ENCODE measurements around the gene EIF4A3.

Gene EIF4A3

DNA sequence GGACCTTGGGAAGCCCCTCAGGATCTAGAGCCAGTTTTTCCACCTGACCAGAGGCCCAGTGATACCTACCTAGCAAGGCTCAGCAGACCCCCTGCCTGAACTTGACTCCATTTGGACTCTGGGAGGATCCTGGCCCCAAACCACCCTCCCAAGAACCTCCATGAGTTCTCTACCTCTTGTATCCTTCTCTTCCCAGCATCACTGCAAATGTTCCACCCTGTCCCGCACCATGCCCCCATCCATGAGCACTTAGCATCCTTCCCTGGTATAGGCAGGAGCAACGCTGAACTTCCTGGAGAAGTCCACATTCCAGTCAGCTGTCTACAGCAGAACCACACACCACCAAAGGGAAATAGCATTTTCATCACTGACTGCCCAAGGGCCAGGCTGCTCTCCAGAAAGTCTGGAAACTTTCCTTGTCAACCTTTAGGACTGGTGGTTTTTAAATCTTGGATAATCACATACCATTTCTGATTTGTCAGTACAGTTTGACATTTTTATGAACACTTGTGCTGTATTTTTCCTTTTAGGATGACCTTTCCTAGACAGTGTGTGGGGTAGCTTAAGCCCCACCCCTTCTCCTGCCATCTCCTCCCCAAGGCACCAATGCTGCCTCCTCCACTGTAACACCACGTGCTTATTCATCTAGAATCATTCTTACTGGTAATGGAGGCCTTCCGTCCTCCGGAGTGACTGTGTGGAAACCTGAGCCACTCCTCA is 13.9 kb downstream of the EIF4A3 start:
- DNase-seq (ENCODE audit: low spot score): no peak

DNA sequence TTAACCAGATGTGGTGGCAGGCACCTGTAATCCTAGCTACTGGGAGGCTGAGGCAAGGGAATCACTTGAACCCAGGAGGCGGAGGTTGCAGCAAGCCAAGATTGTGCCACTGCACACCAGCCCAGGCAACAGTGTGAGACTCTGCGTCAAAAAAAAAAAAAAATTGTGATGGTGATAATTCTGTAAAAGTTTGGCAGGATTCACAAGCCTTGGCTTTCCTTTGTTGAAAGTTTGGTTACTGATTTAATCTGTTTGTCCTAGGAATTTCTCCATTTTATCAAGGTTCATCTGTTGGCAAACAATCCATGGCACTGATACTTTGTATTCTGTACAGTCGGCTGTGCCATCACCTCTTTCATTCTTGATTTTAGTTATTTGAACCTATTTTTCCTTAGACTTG is 15.9 kb downstream of the EIF4A3 start:
- no peak for DNase-seq (ENCODE audit: low spot score)

DNA sequence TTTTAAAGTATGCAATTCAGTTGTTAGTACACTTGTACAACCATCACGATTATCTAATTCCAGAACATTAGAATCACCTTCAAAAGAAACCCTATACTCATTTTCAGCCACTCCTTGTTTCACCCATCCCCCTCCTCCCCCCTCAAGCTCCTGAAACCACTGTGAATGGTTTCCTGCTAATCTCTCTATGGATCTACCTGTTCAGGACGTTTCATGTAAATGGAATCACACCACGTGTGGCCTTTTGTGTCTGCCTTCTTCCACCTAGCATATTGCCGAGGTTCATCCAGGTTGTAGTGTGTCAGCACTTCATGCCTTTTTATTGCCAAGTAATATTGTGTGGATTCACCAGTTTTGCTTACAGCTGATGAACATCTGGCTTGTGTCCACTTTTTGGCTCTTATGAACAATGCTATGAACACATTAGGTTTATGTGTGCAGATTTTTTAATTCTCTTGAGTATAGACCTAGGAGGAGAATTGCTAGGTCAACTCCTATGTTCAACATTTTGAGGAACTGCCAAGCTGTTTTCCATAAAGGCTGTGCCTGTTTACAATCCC is 17.8 kb downstream of the EIF4A3 start:
- no peak for DNase-seq (ENCODE audit: low spot score)

DNA sequence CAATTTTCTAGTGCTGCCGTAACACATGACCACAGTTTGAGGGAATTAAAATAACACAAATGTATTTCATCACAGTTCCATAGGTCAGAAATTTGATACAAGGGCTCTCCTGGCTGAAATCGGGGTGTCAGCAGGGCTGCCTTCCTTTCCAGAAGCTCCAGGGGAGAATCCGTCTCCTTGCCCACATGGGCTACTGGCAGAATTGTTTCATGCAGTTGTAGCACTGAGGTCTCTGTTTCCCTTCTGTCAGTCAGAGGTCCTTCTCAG is 20.5 kb downstream of the EIF4A3 start:
- DNase-seq (ENCODE audit: low spot score): no peak

DNA sequence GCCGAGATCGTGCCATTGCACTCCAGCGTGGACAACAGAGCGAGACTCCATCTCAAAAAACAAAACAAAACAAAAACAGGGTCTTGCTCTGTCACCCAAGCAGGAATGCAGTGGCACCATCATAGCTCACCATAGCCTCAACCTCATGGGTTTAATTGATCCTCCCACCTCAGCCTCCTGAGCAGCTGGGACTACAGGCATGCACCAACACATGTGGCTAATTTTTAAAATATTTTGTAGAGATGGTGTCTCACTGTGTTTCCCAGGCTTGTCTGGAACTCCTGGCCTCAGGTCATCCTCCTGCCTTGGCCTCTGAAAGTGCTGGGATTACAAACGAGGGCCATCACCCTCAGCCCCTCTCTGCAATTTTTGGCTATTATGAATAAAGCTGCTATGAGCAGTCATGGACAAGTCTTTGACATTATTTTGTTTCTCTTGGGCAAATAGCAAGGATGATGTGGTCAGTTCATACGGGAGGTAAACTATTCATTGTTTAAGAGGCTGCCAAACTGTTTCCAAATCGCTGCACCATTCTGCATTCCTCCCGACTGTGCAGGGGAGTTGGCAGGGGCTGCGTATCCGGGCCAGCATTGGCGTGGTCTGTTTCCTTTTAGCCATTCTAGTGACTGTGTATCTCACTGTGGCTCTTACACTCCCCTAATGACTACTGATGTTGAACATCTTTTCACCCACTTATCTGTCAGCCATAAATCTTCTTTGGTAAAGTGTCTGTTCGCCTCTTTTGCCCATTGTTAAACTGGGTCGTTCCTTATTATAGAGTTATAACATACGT is 21.1 kb downstream of the EIF4A3 start:
- DNase-seq (ENCODE audit: low spot score): no peak

DNA sequence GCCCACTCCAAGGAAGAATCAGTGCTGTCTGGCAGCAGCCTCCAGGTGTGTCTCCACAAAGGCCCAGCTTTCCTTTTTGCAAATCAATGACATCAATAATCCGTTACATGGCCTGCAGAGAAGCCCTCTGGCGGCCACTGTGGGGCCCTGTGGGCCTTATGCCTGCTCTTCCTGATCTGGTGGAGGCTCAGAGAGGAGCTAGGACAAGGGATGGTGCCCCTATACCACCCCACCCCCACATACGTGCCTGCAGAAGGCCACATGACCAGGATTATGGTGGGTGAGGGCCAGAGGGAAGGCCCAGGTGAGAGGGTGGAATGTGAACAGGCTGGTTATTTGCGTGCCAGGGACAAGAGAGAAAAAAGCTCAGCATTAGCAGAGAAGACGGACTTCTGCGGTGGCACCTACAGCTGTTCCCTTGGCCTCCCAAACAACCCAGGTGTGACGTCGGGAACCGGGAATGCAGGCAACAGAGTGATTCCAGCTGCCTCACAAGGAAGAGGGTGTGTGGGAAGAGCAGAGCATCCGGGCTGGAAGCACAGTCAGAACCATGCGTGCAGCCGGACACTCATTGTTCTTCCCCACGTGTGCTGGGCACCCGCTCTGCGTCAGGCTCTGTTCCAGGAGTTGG is 22.5 kb downstream of the EIF4A3 start:
- DNase-seq (ENCODE audit: low spot score): no peak

DNA sequence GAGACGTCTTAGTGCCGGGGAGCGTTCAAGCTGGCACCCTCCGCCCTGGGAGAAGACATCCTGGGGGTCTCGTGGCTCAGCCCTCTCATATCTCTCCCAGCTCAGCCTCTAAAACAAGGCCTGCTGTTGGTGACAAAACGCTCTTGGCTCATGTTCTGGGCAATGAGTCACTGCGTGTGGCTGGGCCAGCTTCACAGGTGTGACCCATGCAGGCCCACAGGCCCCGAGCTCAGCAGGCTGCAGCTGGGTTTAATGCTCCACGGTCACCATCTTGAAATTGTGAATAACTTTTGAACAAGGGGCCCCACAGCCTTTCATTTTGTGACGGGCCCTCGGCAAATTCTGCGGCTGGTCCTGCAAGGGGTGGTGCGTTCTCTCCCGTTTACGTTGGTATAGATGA is 23.1 kb downstream of the EIF4A3 start:
- DNase-seq (ENCODE audit: low spot score): no peak

DNA sequence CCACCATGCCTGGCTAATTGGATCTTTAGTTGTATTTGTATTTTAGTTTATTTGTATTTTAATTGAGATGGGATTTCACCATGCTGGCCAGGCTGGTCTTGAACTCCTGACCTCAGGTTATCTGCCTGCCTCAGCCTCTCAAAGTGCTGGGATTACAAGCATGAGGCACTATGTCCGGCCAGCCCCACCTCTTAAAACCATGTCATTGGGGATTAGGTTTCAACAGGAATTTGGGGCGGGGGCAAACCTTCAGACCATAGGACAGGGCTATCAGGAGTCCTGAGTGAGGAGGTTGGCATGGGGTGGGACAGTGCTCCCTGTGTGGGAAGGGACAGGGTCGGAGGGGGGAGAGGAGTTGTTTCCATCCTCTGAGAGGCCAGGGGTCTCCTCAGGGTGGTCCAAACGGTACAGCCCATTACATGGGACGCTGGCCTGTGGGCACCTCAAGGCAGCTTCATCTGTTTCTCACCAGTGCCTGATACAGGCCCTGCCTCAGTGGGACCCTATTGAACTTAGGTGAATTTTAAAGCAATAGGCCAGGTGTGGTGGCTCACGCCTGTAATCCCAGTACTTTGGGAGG is 23.9 kb downstream of the EIF4A3 start:
- DNase-seq (ENCODE audit: low spot score): no peak

DNA sequence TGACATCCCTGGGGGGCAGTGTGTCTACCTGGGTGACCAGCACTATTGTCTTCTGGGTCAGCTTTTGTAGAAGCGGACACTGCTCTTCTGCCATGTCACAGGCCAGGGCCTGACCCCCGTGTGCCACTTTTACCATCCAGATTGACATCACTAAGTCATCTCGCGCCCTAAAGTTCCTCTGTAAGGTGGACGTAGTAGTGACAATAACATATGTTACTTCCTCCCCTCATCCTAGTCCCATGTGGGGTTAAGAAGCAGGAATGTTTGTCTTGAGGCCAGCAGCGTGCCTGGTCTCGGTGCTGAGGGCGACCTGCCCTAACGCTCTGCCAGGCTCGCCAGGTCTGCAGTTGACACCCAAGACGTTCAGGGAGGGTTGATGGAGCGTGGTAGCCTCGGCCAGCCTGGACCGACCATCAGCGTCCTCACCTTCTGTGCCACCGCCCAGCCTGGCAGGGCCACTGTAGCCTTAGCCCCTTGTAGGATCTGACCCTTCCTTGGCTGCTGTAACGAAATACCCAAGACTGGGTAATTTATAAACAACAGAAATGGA is 24.8 kb downstream of the EIF4A3 start:
- no peak for DNase-seq (ENCODE audit: low spot score)

DNA sequence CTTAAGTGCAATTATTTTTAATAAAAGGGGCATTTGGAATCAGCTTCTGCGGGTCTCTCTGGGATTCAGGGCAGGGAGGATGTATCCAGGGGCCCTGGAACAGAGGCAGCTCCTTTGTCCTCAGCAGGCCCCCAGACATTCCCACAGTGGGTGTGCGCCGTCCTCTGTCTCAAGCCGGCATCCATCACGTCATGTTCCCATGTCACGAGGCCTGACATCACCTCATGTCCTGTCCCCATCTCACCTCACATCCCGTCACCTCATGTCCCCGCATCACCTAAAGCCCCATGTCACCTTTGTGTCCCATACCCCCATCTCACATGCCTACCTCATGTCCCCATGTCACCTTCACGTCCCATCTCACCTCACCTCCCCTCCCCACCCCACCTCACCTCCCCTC is 27.1 kb downstream of the EIF4A3 start:
- DNase-seq (ENCODE audit: low spot score): no peak

DNA sequence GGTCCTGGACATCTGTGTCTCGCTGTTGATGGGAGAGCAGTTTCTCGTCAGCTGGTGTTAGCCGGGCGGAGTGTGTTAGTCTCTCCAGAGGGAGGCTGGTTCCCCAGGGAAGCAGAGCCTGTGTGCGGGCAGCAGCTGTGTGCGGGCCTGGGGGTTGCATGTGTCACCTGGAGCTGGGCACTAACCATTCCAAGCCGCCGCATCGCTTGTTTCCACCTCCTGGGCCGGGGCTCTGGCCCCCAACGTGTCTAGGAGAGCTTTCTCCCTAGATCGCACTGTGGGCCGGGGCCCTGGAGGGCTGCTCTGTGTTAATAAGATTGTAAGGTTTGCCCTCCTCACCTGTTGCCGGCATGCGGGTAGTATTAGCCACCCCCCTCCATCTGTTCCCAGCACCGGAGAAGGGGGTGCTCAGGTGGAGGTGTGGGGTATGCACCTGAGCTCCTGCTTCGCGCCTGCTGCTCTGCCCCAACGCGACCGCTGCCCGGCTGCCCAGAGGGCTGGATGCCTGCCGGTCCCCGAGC is 27.6 kb downstream of the EIF4A3 start:
- DNase-seq (ENCODE audit: low spot score): no peak

DNA sequence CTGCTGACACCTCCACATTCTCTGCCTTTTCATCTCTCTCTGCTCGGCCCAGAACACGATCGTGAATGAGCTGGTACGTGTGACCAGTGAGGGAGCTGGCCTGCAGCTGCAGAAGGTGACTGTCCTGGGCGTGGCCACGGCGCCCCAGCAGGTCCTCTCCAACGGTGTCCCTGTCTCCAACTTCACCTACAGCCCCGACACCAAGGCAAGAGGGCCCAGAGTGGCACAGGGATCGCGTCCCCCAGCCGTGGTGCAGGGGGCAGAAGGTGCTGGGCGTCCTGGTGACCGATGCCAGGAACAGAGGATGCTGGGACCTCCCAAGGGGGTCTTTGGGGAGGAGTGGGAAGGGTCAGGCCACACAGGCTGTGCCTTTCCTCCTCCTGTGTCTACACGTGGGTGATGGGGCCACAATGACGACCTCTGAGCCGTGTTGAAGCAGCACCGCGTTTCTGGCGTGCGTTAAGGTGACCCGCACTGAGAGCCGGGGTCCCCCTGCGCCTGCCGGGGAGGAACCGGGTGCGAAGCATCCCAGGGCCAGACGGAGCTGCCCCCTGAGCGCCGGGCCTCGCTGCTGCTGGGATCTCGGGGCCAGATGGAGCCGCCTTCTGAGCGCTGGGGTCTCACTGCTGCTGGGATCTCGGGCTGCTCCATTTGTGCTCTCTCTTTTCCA is 28.2 kb downstream of the EIF4A3 start:
- no peak for DNase-seq (ENCODE audit: low spot score)

DNA sequence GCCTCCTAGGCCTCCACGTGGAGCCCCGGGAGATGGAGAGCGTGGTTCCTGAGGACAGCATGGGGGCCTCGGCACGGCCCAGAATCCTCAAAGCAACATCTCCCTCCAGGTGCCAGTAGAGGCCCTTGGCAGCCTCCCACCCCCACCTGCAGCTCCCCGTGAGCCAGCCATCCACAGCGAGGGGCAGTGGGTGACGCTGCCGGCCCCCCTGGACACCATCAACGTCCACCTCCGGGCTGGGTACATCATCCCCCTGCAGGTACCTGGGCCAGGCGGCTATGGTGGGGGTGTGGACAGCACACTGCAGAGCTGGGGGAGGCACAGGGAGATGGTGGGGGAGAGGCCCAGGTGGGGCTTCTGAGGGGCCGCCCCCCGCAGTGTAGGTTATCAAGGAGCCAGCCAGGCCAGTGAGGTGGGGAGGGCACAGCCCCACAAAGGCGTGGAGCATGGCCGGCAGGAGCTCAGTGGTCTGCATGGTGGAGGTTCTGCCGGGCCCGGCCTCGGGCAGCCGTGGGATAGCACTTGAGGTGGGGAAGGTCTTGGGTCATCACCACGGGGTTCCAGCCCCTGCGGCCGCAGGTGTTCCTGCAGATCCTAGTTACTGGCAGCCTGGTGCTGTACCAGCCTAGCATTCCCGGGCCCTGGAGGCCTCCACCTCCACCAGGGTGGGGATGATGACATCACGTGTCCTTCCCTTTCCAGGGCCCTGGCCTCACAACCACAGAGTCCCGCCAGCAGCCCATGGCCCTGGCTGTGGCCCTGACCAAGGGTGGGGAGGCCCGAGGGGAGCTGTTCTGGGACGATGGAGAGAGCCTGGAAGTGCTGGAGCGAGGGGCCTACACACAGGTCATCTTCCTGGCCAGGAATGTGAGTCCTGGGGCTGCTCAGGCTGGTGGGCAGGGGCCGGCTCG is 29.2 kb downstream of the EIF4A3 start:
- DNase-seq (ENCODE audit: low spot score): no peak

DNA sequence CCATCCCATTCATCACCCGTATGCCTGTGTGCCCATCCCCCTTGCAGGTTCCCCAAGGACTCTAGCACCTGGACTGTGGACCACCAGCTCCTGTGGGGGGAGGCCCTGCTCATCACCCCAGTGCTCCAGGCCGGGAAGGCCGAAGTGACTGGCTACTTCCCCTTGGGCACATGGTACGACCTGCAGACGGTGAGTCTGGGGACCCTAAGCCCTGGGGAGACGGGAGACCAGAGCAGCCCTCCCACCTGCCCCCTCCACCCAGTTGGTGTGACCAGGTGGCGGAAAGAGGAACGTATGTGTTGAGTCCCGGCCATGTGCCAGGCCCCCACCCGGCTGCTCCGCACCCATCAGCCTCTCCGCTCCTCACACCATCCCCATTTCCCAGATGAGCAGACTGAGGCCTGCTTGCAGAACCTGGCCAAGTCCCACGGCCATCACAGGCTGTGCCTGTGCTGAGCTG is 30.0 kb downstream of the EIF4A3 start:
- DNase-seq (ENCODE audit: low spot score): no peak

DNA sequence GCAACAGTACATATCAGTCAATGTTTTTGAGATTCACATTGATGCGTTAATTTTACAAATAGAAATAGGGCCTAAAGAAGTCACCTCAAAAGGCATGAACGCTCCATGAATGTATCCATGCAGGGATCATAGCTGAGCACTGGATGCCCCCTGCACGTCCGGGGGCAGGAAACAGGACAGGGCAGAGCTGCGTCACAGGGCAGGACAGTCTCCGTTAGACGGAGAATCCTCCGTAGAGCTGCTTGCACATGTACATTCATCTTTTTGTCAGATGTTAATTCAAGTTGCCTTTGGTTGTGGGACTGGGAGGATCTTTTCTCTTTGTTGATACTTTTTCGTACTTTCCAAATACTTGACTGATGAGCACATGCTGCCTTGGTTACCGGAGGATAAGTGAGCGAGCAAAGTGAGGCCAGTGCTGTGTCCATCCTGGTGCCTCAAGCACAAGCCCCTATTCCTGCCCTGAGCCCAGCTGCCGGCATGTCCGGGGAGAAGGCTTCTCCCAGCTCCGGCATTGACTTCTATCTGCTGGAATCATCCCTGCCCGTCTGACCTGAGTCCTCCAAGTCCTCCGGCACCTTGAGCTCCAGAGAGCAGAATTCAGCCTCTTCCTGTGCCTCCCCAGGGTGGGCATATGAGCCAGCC is 30.5 kb downstream of the EIF4A3 start:
- DNase-seq (ENCODE audit: low spot score): no peak

DNA sequence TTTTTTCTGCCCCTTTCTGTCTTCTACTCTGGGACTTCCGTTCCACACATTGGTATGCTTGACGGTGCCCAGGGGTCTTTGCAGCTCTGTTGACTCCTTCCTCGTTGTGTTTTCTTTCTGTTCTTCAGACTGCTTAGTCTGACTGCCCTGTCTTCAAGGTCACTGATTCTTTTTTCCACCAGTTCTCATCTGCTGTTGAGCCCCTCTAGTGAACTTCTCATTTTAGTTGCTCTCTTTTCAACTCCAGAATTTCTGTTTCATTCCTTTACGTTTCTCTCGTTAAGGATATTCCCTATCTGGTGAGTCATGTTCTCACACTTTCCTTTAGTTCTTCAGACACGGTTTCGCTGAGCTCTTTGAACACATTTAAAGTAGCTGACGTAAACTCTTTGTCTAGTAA is 31.8 kb downstream of the EIF4A3 start:
- no peak for DNase-seq (ENCODE audit: low spot score)

DNA sequence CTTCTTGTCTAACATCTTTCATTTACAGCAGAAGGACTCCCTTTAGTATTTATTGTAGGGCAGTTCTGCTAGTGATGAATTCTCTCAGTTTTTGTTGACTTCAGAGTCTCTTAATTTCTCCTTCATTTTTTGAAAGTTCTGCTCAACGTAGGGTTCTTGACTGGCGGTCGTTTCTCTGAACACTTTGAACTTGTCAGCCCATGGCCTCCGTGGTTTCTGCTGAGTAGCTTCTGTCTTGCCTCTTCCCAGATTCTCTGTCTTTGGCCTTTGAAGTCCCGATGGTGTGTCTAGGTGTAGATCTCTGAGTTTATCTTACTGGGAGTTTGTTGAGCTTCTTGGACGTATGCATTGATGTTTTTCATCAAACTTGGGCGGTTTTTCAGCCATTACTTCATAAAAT is 32.2 kb downstream of the EIF4A3 start:
- no peak for DNase-seq (ENCODE audit: low spot score)

DNA sequence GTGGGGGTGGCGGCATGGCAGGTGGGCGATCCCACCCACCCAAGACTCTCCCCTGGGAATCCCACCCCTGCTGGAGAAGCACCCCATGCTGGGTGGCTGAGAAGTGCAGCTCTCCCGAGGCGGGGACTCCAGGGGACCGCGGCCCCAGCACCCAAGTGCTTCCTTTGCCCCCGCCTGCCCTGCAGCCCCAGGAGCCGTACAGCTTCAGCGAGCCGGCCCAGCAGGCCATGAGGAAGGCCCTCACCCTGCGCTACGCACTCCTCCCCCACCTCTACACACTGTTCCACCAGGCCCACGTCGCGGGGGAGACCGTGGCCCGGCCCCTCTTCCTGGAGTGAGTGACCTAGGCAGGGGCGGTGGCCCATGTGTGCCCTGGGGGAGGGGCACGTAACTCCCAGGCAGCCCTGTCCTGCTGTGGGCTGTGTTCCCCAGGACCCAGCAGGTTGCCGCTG is 33.9 kb downstream of the EIF4A3 start:
- no peak for DNase-seq (ENCODE audit: low spot score)

DNA sequence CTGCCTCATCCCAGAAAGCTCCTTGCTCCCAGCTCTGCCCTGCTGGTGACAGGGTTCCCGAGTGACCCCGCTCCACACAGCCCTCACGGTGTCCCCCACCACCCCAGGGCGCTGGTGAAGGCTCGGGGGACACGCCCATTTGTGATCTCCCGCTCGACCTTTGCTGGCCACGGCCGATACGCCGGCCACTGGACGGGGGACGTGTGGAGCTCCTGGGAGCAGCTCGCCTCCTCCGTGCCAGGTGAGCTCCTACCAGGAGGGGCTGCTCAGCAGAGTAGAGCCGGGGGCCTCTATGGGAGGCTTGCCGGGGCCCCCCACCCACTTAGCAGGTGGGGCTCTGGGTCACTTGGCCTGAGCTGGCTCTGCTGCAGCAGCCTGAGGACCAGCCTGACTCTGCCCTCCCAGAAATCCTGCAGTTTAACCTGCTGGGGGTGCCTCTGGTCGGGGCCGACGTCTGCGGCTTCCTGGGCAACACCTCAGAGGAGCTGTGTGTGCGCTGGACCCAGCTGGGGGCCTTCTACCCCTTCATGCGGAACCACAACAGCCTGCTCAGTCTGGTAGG is 34.4 kb downstream of the EIF4A3 start:
- DNase-seq (ENCODE audit: low spot score): no peak
